HG02981 (cell line): ENCODE data around the gene CST9.

Experiments
- ATAC-seq: cut with Tn5 transposase; IDR thresholded peaks from one replicate; pipeline ENCODE4 v1.9.1; 2021; ENCODE audit warnings: mild to moderate bottlenecking, moderate library complexity; ENCODE audit not compliant: unreplicated experiment

CST9 gene

GRCh38 chr20:23605867-23606651, at the start of gene CST9:
TSS of gene CST9 (minus strand) at chr20:23605917. CDS start at chr20:23605864, 53 bp downstream.
- ATAC-seq, result no peak

- ATAC-seq, result no peak
Measured at GRCh38 chr20:23654717-23655116, 49.0 kb upstream of the CST9 start.

GRCh38 chr20:23654000-23654399, 48.3 kb upstream of the CST9 start:
- no peak for ATAC-seq

- no peak for ATAC-seq
Measured at GRCh38 chr20:23653400-23653938, 47.8 kb upstream of the CST9 start.

GRCh38 chr20:23652926-23653325, 47.2 kb upstream of the CST9 start:
- no peak for ATAC-seq

- ATAC-seq, result no peak
Measured at GRCh38 chr20:23652371-23652770, 46.7 kb upstream of the CST9 start.

- ATAC-seq, result no peak
Measured at GRCh38 chr20:23651117-23651516, 45.4 kb upstream of the CST9 start.

- no peak for ATAC-seq
Measured at GRCh38 chr20:23649830-23650417, 44.2 kb upstream of the CST9 start.

- ATAC-seq, result no peak
Measured at GRCh38 chr20:23649242-23649641, 43.5 kb upstream of the CST9 start.

- no peak for ATAC-seq
Measured at GRCh38 chr20:23647346-23647745, 41.6 kb upstream of the CST9 start.

- ATAC-seq, result no peak
Measured at GRCh38 chr20:23646106-23646873, 40.6 kb upstream of the CST9 start.

- ATAC-seq, result no peak
Measured at GRCh38 chr20:23645575-23645974, 39.9 kb upstream of the CST9 start.

GRCh38 chr20:23644164-23644563, 38.4 kb upstream of the CST9 start:
- ATAC-seq, result no peak

GRCh38 chr20:23643659-23644058, 37.9 kb upstream of the CST9 start:
- no peak for ATAC-seq

GRCh38 chr20:23641936-23642751, 36.4 kb upstream of the CST9 start:
- no peak for ATAC-seq

GRCh38 chr20:23640671-23641667, 35.3 kb upstream of the CST9 start:
- ATAC-seq, result no peak

- ATAC-seq, result no peak
Measured at GRCh38 chr20:23640018-23640601, 34.4 kb upstream of the CST9 start.

- no peak for ATAC-seq
Measured at GRCh38 chr20:23639490-23639958, 33.8 kb upstream of the CST9 start.

- no peak for ATAC-seq
Measured at GRCh38 chr20:23638309-23638708, 32.6 kb upstream of the CST9 start.
